Hepatocyte (in vitro differentiated cells): ENCODE measurements around the gene SNX25. TPM values are rescaled to one million over a fixed set of nuclear protein-coding genes. Genes with fewer than 3 reads are reported as not detected.

Source experiments
- DNase-seq: peaks from one replicate; pipeline ENCODE4 v3.0.0-alpha.2; 2016; ENCODE audit warnings: low spot score
- H2AFZ ChIP-seq: fragments of 200-600 bp; sonication (generic); 2 replicates; pipeline ENCODE4 v1.6.0; 2016; ENCODE audit warnings: antibody characterized with exemption, mild to moderate bottlenecking
- H3K27ac ChIP-seq: fragments of 200-600 bp; sonication (generic); 2 replicates; pipeline ENCODE4 v1.5.1; 2016; ENCODE audit warnings: mild to moderate bottlenecking
- H3K27me3 ChIP-seq: fragments of 200-600 bp; sonication (generic); 2 replicates; pipeline ENCODE4 v1.6.1; 2016
- H3K36me3 ChIP-seq: fragments of 200-600 bp; sonication (generic); replicated peaks from 2 replicates; pipeline ENCODE4 v1.5.1; 2016; ENCODE audit warnings: low read depth; ENCODE audit not compliant: insufficient read depth
- H3K4me1 ChIP-seq: fragments of 200-600 bp; sonication (generic); 2 replicates; pipeline ENCODE4 v1.5.1; 2016; ENCODE audit warnings: mild to moderate bottlenecking, moderate library complexity; ENCODE audit not compliant: insufficient read depth
- H3K4me2 ChIP-seq: fragments of 200-600 bp; sonication (generic); 2 replicates; pipeline ENCODE4 v1.6.0; 2016
- H3K4me3 ChIP-seq: fragments of 200-600 bp; sonication (generic); 2 replicates; pipeline ENCODE4 v1.5.1; 2016; ENCODE audit warnings: mild to moderate bottlenecking
- H3K79me2 ChIP-seq: fragments of 200-600 bp; sonication (generic); 2 replicates; pipeline ENCODE4 v1.6.0; 2017; ENCODE audit warnings: mild to moderate bottlenecking
- H3K9me2 ChIP-seq: fragments of 200-600 bp; sonication (generic); replicated peaks from 2 replicates; pipeline ENCODE4 v1.6.0; 2017; ENCODE audit warnings: mild to moderate bottlenecking; ENCODE audit not compliant: insufficient read depth
- H3K9me3 ChIP-seq: fragments of 200-600 bp; sonication (generic); 2 replicates; pipeline ENCODE4 v1.5.1; 2016; ENCODE audit warnings: low read depth, mild to moderate bottlenecking
- H4K20me1 ChIP-seq: fragments of 200-600 bp; sonication (generic); 2 replicates; pipeline ENCODE4 v1.6.0; 2016; ENCODE audit warnings: mild to moderate bottlenecking; ENCODE audit not compliant: insufficient read depth, poor library complexity, severe bottlenecking
- CTCF ChIP-seq: fragments of 200-600 bp; sonication (generic); IDR thresholded peaks from 2 replicates; pipeline ENCODE4 v1.5.1; 2016; ENCODE audit warnings: antibody characterized with exemption, mild to moderate bottlenecking; ENCODE audit not compliant: poor library complexity
- EZH2 ChIP-seq: fragments of 200-600 bp; sonication (generic); IDR thresholded peaks from 2 replicates; pipeline ENCODE4 v1.6.1; 2016; ENCODE audit warnings: antibody characterized with exemption, mild to moderate bottlenecking, borderline replicate concordance
- EZH2phosphoT487 ChIP-seq: fragments of 200-600 bp; sonication (generic); IDR thresholded peaks from one replicate; pipeline ENCODE4 v1.6.1; 2018; ENCODE audit warnings: antibody characterized with exemption, mild to moderate bottlenecking, low read depth, moderate library complexity; ENCODE audit not compliant: unreplicated experiment, severe bottlenecking
- whole genome bisulfite sequencing: methylation state at CpG from one replicate; pipeline ENCODE4 v1.1.6; 2016; ENCODE audit warnings: low lambda C conversion rate; ENCODE audit errors: missing lambda C conversion rate; 5-methylcytosine and 5-hydroxymethylcytosine counted together
- polyA plus RNA-seq: library from polyadenylated mRNA; unstranded; fragments of >200 nt; fragmentation: Nextera tagmentation; extraction: Ambion mirVana; gene quantifications from 2 replicates; pipeline ENCODE4 v1.2.1, GENCODE V29; 2016
- total RNA-seq: library from RNA; depleted of rRNA; stranded (reverse); fragments of >200 nt; gene quantifications from 2 replicates; pipeline ENCODE4 v1.2.3, GENCODE V29; 2014

SNX25 gene
- total and polyA plus RNA-seq, 2 experiments from 2014 or later = 16.5 to 20.3 TPM

- DNase-seq = no peak
- Histone ChIP-seq H4K20me1 (no peaks in the 10 kb centered on the region), H3K9me3 (no peaks in the 10 kb centered on the region), H3K4me2 (no peak overlapping the region), H3K4me3 (no peak overlapping the region), H3K27me3 (no peaks in the 10 kb centered on the region), H2AFZ (no peak overlapping the region), H3K4me1 (no peaks in the 10 kb centered on the region), H3K27ac (no peak overlapping the region), H3K36me3 (no peaks in the 10 kb centered on the region), H3K9me2 (no peaks in the 10 kb centered on the region), H3K79me2 (no peaks in the 10 kb centered on the region)
- TF ChIP-seq EZH2phosphoT487 (no peak), EZH2 (no peak), CTCF (no peak)
- 96% methylated on average over 4 of the region's 4 CpGs for WGBS
Measured at GRCh38 chr4:185334326-185334725, 124.9 kb downstream of the SNX25 start.

GRCh38 chr4:185335579-185335978, 126.2 kb downstream of the SNX25 start:
- Histone ChIP-seq H3K36me3 (no peaks in the 10 kb centered on the region), H3K9me3 (no peaks in the 10 kb centered on the region), H3K9me2 (no peaks in the 10 kb centered on the region), H2AFZ (no peak overlapping the region), H4K20me1 (no peaks in the 10 kb centered on the region), H3K27ac (no peak overlapping the region), H3K4me2 (no peak overlapping the region), H3K27me3 (no peaks in the 10 kb centered on the region), H3K4me3 (no peak overlapping the region), H3K79me2 (no peaks in the 10 kb centered on the region), H3K4me1 (no peaks in the 10 kb centered on the region)
- 83% methylated on average over 1 of the region's 1 CpG for WGBS
- DNase-seq = no peak
- TF ChIP-seq EZH2 (no peak), EZH2phosphoT487 (no peak), CTCF (no peak)

- Histone ChIP-seq H2AFZ (no peak overlapping the region), H3K4me1 (no peaks in the 10 kb centered on the region), H3K27me3 (no peaks in the 10 kb centered on the region), H3K9me2 (no peaks in the 10 kb centered on the region), H3K4me2 (no peak overlapping the region), H3K9me3 (no peaks in the 10 kb centered on the region), H4K20me1 (no peaks in the 10 kb centered on the region), H3K27ac (no peak overlapping the region), H3K79me2 (no peaks in the 10 kb centered on the region), H3K4me3 (no peak overlapping the region), H3K36me3 (no peaks in the 10 kb centered on the region)
- DNase-seq = no peak
- no peak for TF ChIP-seq CTCF
- TF ChIP-seq EZH2 = no peak
- no peak for TF ChIP-seq EZH2phosphoT487
- WGBS = 89% methylated on average over 3 of the region's 3 CpGs
Measured at GRCh38 chr4:185339941-185340340, 130.5 kb downstream of the SNX25 start.

- no peaks in the 10 kb centered on the region for H3K36me3 ChIP-seq
- 85% methylated on average over 2 of the region's 2 CpGs for WGBS
- no peaks in the 10 kb centered on the region for H3K9me3 ChIP-seq
- H3K27ac ChIP-seq = no peak overlapping the region
- no peaks in the 10 kb centered on the region for H3K27me3 ChIP-seq
- no peaks in the 10 kb centered on the region for H3K9me2 ChIP-seq
- H2AFZ ChIP-seq = no peak overlapping the region
- no peak for TF ChIP-seq EZH2
- no peak for TF ChIP-seq EZH2phosphoT487
- TF ChIP-seq CTCF = no peak
- no peaks in the 10 kb centered on the region for H4K20me1 ChIP-seq
- no peaks in the 10 kb centered on the region for H3K79me2 ChIP-seq
- no peak overlapping the region for H3K4me3 ChIP-seq
- H3K4me1 ChIP-seq = no peaks in the 10 kb centered on the region
- no peak for DNase-seq
- H3K4me2 ChIP-seq = no peak overlapping the region
Measured at GRCh38 chr4:185341377-185341776, 132.0 kb downstream of the SNX25 start.
